Measurements from ENCODE around the gene PRODH.
"Not testable (repeated sequence)": the region's sequence is repeated elsewhere in the genome, so short reads cannot be mapped to it uniquely, and the experiment has no call there.

Gene PRODH

GRCh38 chr22:18967391-18968010 lies 31.4 kb upstream of the PRODH start:
- DNase-seq = not testable (repeated sequence)

- DNase-seq = no peak
Measured at GRCh38 chr22:18966748-18967147, 30.7 kb upstream of the PRODH start.

GRCh38 chr22:18965526-18966421 lies 29.7 kb upstream of the PRODH start:
- DNase-seq = no peak

- not testable (repeated sequence) for DNase-seq
Measured at GRCh38 chr22:18964501-18965265, 28.6 kb upstream of the PRODH start.

GRCh38 chr22:18964051-18964450 lies 28.0 kb upstream of the PRODH start:
- DNase-seq = not testable (repeated sequence)

- DNase-seq = no peak
Measured at GRCh38 chr22:18962308-18962635, 26.2 kb upstream of the PRODH start.

- DNase-seq = not testable (repeated sequence)
Measured at GRCh38 chr22:18961632-18962307, 25.7 kb upstream of the PRODH start.

GRCh38 chr22:18961201-18961600 lies 25.1 kb upstream of the PRODH start:
- DNase-seq = not testable (repeated sequence)

GRCh38 chr22:18960166-18960820 lies 24.2 kb upstream of the PRODH start:
- not testable (repeated sequence) for DNase-seq

- DNase-seq = not testable (repeated sequence)
Measured at GRCh38 chr22:18959741-18960140, 23.6 kb upstream of the PRODH start.

- DNase-seq = not testable (repeated sequence)
Measured at GRCh38 chr22:18959266-18959665, 23.2 kb upstream of the PRODH start.

- not testable (repeated sequence) for DNase-seq
Measured at GRCh38 chr22:18958738-18959137, 22.6 kb upstream of the PRODH start.

GRCh38 chr22:18958321-18958705 lies 22.2 kb upstream of the PRODH start:
- DNase-seq = not testable (repeated sequence)

- DNase-seq = not testable (repeated sequence)
Measured at GRCh38 chr22:18957621-18958320, 21.7 kb upstream of the PRODH start.

- not testable (repeated sequence) for DNase-seq
Measured at GRCh38 chr22:18956956-18957355, 20.9 kb upstream of the PRODH start.

- DNase-seq = not testable (repeated sequence)
Measured at GRCh38 chr22:18956121-18956895, 20.2 kb upstream of the PRODH start.

GRCh38 chr22:18955696-18956095 lies 19.6 kb upstream of the PRODH start:
- no peak for DNase-seq

GRCh38 chr22:18954990-18955571 lies 19.0 kb upstream of the PRODH start:
- DNase-seq = no peak

GRCh38 chr22:18954303-18954989 lies 18.4 kb upstream of the PRODH start:
- DNase-seq = peak; percentile 19

GRCh38 chr22:18953128-18953527 lies 17.0 kb upstream of the PRODH start:
- DNase-seq = not testable (repeated sequence)
